GM04503 (cell line): ENCODE measurements around the gene AVPI1.
A peak's percentile ranks its signal among the peaks of the same experiment; 100 is the strongest.
"Not testable (repeated sequence)": the region's sequence is repeated elsewhere in the genome, so short reads cannot be mapped to it uniquely, and the experiment has no call there.

ENCODE experiments used
- DNase-seq: peaks from one replicate; pipeline ENCODE4 v3.0.0-alpha.2; 2012; ENCODE audit warnings: low read depth

AVPI1 gene

DNA sequence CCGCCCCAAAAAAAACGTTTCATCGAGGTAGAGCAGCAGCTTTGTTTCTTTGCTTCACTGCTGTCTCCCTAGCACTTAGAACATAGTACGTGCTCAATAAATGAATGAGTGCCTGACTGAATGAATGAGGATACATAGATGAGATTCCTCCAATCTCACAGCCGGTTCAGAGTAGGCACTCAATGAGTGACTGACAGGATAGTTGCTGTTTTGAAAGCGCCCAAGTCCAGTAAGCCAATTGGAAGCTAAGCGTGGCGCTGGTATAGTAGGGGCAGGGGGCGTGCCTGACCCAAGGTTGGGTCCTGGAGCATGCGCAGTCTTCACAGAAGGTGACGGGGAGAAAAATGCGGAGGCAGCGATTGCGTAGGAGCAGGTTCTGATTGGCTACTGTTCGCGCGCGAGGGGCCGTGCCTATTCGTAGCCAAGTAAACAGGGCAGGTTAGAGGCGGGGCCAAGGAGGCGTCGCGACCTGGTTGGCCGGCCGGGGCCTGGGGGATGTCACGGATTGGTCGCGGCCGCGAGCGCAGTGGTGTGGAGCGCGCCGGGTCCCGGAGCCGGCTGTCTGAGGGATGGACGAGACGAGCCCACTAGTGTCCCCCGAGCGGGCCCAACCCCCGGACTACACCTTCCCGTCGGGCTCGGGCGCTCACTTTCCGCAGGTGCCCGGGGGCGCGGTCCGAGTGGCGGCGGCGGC is 46.7 kb downstream of the AVPI1 start, which contains the start of gene PI4K2A:
TSS of gene PI4K2A (plus strand) at position 498 of the 694 bp plus-strand sequence. CDS start at position 570, 72 bp downstream.
- DNase-seq = peak; percentile 93

DNA sequence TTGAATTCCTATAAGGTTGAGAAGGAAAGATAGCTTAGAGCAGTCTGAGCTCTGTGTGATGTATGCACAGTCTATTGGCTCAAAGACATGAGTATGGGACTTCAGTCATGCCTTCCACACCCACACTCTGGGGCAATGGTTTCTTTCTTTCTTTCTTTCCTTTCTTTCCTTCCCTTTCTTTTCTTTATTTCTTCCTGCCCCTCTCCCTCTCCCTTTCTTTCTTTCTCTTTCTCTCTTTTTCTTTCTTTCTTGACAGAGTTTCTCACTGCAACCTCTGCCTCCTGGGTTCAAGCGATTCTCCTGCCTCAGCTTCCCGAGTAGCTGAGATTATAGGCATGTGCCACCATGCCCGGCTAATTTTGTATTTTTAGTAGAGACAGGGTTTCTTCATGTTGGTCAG is 48.0 kb downstream of the AVPI1 start:
- not testable (repeated sequence) for DNase-seq

DNA sequence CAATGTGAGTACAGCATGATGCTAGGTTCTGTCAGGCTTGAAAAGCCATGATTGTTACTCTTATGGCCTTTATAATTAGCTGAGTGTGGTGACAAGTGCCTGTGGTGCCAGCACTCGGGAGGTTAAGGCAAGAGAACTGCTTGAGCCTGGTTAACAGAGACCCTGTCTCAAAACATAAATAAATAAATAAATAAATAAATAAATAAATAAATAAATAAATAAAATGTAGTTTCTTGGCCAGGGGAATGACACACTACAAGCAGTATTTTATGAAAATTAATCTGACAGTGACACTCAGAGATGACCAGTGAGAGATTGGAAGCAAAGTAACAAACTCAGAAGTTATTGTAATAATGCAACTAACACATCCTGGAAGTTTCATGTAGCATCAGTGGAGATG is 51.5 kb downstream of the AVPI1 start:
- no peak for DNase-seq

DNA sequence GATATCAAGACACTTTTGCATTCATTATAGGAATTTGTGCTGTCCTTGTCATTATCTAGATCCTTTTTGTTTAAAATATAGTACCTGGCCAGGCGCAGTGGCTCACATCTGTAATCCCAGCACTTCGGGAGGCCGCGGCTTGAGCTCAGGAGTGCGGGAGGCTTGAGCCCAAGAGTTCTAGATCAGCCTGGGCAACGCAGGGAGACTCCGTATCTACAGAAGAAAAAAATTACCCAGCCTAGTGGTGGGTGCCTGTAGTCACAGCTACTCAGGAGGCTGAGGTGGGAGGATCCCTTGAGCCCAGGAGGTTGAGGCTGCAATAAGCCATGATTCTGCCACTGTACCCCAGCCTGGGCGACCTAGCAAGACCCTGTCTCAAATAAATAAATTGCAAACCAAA is 53.1 kb downstream of the AVPI1 start:
- DNase-seq = no peak

DNA sequence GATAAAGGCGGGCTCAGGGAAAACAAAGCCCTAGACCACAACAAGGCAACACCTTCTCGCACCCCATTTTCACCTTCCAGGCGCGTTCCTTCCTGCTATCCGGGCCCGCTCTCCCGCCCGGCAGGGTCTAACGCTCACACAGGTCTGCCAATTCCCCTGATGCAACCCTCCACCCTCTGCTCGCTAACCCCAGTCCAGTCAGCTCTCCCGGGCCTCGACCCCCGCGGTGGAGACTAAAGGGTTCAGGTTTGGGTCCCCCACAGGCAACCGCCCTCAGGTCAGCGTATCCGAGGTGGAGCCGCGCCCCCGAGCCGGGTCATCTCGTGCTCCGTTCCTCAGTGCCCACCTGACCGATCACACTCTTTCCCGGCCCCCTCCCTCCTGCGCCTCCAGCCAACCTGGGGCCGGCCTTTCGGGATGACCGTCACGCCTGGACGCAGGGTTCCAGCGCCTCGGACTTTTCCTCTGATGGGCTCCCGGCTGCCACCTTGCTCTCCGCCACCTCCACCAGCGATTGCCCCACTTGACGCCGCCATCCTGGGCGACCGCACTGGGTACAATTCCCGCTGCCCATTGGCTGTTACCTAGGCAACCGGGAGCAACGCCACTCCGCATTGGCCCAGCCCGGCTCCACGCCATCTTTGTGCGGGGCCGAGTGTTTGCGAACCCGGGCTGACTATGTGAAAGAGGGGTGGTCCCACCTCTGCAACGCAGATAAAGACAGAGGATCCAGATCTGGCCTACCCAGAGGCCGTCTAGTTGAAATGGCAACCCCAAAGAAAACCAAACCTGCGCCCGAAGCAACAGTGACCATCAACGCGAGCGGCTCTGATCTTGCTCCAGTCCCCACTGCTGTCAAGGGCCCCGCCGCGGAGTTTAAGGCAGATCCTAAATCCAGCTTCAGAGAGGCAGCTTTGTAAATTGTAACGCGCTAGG is 53.8 kb downstream of the AVPI1 start, which contains the start of gene MORN4:
TSS of gene MORN4 (minus strand) at position 552 of the 936 bp plus-strand sequence. CDS start 13,847 bp downstream, outside the sequence.
- peak; percentile 66 for DNase-seq

DNA sequence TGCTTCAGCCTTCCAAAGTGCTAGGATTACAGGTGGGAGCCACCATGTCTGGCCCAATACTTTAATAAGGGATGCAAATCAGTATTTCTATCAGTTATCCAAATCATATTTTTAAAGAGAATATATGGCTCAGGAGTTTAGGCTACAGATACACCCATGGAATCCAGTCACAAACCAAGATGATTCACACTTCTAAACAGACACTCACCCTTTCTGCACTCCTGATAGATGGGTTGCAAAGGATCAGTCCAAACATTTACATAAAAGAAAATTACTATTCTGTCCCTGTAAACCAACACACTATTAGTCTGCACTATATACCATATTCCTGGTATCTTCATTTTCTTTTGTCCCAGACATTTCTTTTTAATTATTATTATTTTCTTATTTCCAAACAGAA is 55.9 kb downstream of the AVPI1 start:
- no peak for DNase-seq

DNA sequence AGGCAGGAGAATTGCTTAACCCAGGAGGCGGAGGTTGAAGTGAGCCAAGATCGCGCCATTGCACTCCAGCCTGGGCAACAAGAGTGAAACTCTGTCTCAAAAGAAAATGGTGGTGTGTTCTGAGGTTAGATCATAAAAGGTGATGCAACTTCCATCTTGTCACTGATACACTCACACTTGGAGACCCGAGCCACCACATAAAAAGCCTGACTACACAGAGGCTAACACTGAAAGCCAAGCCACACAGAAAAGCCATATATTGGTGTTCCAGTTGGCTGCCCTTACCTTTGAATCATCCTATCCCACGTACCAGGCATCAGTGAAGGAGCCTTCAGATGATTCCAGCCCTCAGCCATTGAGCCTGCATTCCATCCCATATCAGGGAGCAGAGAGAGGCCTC is 57.8 kb downstream of the AVPI1 start:
- no peak for DNase-seq

DNA sequence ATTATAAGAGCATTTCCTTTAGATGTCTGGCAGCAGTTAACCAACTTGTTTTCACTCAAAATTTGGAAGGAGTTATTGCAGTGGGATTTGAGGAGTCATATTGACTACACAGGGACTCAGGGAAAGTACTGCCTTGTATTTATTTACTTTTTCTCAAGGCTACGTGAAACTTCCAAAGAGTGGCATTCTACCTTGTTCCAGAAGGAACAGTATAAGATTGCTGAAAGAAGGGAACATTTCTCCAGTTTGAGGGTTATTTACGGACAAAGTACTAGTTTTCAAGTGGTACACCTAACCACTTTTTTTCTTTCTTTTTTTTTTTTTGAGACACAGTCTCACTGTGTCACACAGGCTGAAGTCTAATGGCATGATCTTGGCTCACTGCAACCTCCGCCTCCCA is 58.8 kb downstream of the AVPI1 start:
- no peak for DNase-seq

DNA sequence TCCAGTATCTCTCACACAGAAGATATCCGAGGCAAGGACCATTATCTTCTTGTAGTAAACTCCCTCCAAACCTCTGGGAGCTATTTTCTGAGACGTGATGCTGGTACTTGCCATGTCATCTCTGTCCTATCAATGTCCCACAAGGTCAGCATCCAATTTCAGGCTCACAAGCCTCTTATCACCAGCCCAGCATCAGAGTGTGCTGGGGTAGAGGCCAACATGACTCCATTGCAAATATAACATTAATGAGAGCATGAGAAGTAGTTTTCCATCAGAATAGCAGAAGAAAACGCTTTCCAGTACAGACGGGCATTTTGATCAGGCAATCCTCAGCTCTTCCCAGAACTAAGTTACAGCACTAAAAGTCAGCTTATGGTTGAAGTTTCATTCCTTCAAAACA is 59.3 kb downstream of the AVPI1 start:
- no peak for DNase-seq
